HG03432 (cell line): ENCODE data around the gene STYK1.

Source experiments
- ATAC-seq: cut with Tn5 transposase; IDR thresholded peaks from one replicate; pipeline ENCODE4 v1.9.1; 2021; ENCODE audit warnings: mild to moderate bottlenecking, moderate library complexity; ENCODE audit not compliant: unreplicated experiment

Gene STYK1

GRCh38 chr12:10571141-10571540 lies 102.7 kb downstream of the STYK1 start:
- ATAC-seq = no peak
